B cell (primary cell): ENCODE data around the gene F2R. TPM values are rescaled to one million over a fixed set of nuclear protein-coding genes. Genes with fewer than 3 reads are reported as not detected.

Experiments
- ATAC-seq: fragments of 200-7000 bp; cut with Tn5 transposase; one replicate; pipeline ENCODE4 v1.10.0; 2021; ENCODE audit warnings: low read depth, mild to moderate bottlenecking, moderate number of reproducible peaks, moderate library complexity
- CTCF ChIA-PET: fragments of 350-600 bp; sonication (Branson Sonifier 250); formaldehyde crosslinking; loops from one replicate; lab custom pipeline; 2021; ENCODE audit warnings: antibody characterized with exemption, inconsistent platforms; lab: Charles Lee
- POLR2A ChIA-PET: fragments of 350-600 bp; sonication (Branson Sonifier 250); formaldehyde crosslinking; loops from one replicate; lab custom pipeline; 2021; ENCODE audit warnings: antibody characterized with exemption; lab: Charles Lee
- DNase-seq: peaks from one replicate; pipeline ENCODE4 v3.0.0; 2013
- H2AFZ ChIP-seq: 2 replicates; pipeline ENCODE4 v1.6.1; 2012; ENCODE audit warnings: mild to moderate bottlenecking, low read depth, low read length; ENCODE audit not compliant: insufficient read depth, poor library complexity, severe bottlenecking
- H3K27ac ChIP-seq, 2 donors: 1 replicate in 1 of 2; 2 replicates in 1 of 2; pipeline ENCODE4 v1.5.1; 2012 to 2013; ENCODE audit warnings: low read length in 2 of 2, mild to moderate bottlenecking in 2 of 2, moderate library complexity in 1 of 2
- H3K27me3 ChIP-seq, 4 experiments: fragments of 200-600 bp in 1 of 4; sonication (generic) in 1 of 4; replicated peaks in 1 of 4; 1 replicate in 2 of 4; 2 replicates in 2 of 4; pipeline versions ENCODE4 v1.6.1 to v1.7.0; 2013 to 2016; ENCODE audit warnings: low read length in 3 of 4, mild to moderate bottlenecking in 2 of 4, mixed read lengths in 1 of 4, moderate library complexity in 1 of 4; ENCODE audit not compliant: insufficient read depth in 4 of 4, control insufficient read depth in 3 of 4; ENCODE audit errors: control extremely low read depth in 1 of 4
- H3K36me3 ChIP-seq, 2 experiments: replicated peaks in 1 of 2; 1 replicate in 1 of 2; 2 replicates in 1 of 2; pipeline versions ENCODE4 v1.6.1 to v1.7.1; 2013; ENCODE audit warnings: low read length in 1 of 2; ENCODE audit not compliant: insufficient read depth in 2 of 2, control insufficient read depth in 1 of 2; ENCODE audit errors: control extremely low read depth in 1 of 2, extremely low read depth in 1 of 2
- H3K4me1 ChIP-seq, 2 donors: fragments of 200-600 bp in 1 of 2; sonication (generic) in 1 of 2; 1 replicate in 1 of 2; 2 replicates in 1 of 2; pipeline versions ENCODE4 v1.5.1 to v1.6.1; 2013 to 2017; ENCODE audit warnings: low read length in 2 of 2; ENCODE audit not compliant: control insufficient read depth in 2 of 2, insufficient read depth in 2 of 2
- H3K4me2 ChIP-seq: replicated peaks from 2 replicates; pipeline ENCODE3; 2012; ENCODE audit warnings: mild to moderate bottlenecking, low read depth, low read length; ENCODE audit not compliant: poor library complexity, severe bottlenecking
- H3K4me3 ChIP-seq, 5 experiments: fragments of 200-600 bp in 1 of 5; sonication (generic) in 1 of 5; 1 replicate in 3 of 5; 2 replicates in 2 of 5; pipeline versions ENCODE4 v1.5.1 to v1.7.0; 2011 to 2016; ENCODE audit warnings: low read length in 4 of 5, mild to moderate bottlenecking in 4 of 5, low read depth in 2 of 5, control low read depth in 1 of 5, moderate library complexity in 1 of 5; ENCODE audit not compliant: insufficient read depth in 1 of 5; ENCODE audit errors: control extremely low read depth in 1 of 5, extremely low read depth in 1 of 5
- H3K79me2 ChIP-seq: fragments of 200-600 bp; sonication (generic); one replicate; pipeline ENCODE4 v1.6.0; 2016; ENCODE audit warnings: low read length; ENCODE audit not compliant: control insufficient read depth, insufficient read depth
- H3K9ac ChIP-seq: fragments of 200-600 bp; sonication (generic); 2 replicates; pipeline ENCODE4 v1.6.1; 2017; ENCODE audit warnings: mild to moderate bottlenecking, low read length, moderate library complexity
- H3K9me3 ChIP-seq, 3 donors: one replicate each; pipeline versions ENCODE4 v1.6.1 to v1.7.1; 2013; ENCODE audit warnings: low read length in 2 of 3; ENCODE audit not compliant: control insufficient read depth in 2 of 3, insufficient read depth in 1 of 3; ENCODE audit errors: control extremely low read depth in 1 of 3
- H4K20me1 ChIP-seq: 2 replicates; pipeline ENCODE4 v1.6.0; 2012; ENCODE audit warnings: mild to moderate bottlenecking, low read length; ENCODE audit not compliant: insufficient read depth, control insufficient read depth, poor library complexity, severe bottlenecking
- H3K27ac Mint-ChIP-seq: one replicate; pipeline ENCODE4 v1.8.0; 2021; ENCODE audit warnings: mixed read lengths
- H3K27me3 Mint-ChIP-seq: one replicate; pipeline ENCODE4 v1.8.0; 2021; ENCODE audit warnings: mixed read lengths
- H3K4me1 Mint-ChIP-seq: one replicate; pipeline ENCODE4 v1.8.0; 2021; ENCODE audit warnings: mixed read lengths
- H3K4me3 Mint-ChIP-seq: one replicate; pipeline ENCODE4 v1.8.0; 2021; ENCODE audit warnings: mixed read lengths
- H3K9me3 Mint-ChIP-seq: one replicate; pipeline ENCODE4 v1.8.0; 2022; ENCODE audit warnings: mixed read lengths; ENCODE audit not compliant: insufficient read depth
- EZH2 ChIP-seq: IDR thresholded peaks from 2 replicates; pipeline ENCODE4 v1.6.1; 2012; ENCODE audit warnings: borderline replicate concordance, low read depth, mild to moderate bottlenecking, moderate library complexity, low read length; ENCODE audit not compliant: insufficient read depth, poor library complexity, severe bottlenecking
- WGBS: methylation state at CpG from one replicate; pipeline ENCODE4 v1.1.5; 2013; ENCODE audit warnings: missing lambda C conversion rate; ENCODE audit not compliant: insufficient coverage; 5-methylcytosine and 5-hydroxymethylcytosine counted together
- intact Hi-C: fragments of 100-400 bp; cut with micrococcal nuclease; formaldehyde crosslinking; loops from one replicate; pipeline ENCODE4 v1.10.0; 2022
- polyA plus RNA-seq: library from polyadenylated mRNA; depleted of rRNA; stranded (reverse); fragments of >200 nt; gene quantifications from 2 replicates; pipeline ENCODE4 v1.2.3, GENCODE V29; 2012
- total RNA-seq, 2 donors: library from RNA; stranded (reverse); fragments of 120-200 nt in 1 of 2; gene quantifications; 1 replicate in 1 of 2; 2 replicates in 1 of 2; pipeline versions ENCODE4 v1.2.3 to v1.2.4, GENCODE V29; 2013 to 2022
- TF ChIP-seq, protein P1 (sequence below): fragments of 200-600 bp; IDR thresholded peaks from one replicate; pipeline ENCODE4 v1.8.0; 2022; ENCODE audit warnings: antibody characterized with exemption, mild to moderate bottlenecking

The F2R gene
- total and polyA plus RNA-seq, 2 donors (not counting 1 experiment from before 2014, with no cell fraction given): 0.25 to 1.4 TPM

DNA sequence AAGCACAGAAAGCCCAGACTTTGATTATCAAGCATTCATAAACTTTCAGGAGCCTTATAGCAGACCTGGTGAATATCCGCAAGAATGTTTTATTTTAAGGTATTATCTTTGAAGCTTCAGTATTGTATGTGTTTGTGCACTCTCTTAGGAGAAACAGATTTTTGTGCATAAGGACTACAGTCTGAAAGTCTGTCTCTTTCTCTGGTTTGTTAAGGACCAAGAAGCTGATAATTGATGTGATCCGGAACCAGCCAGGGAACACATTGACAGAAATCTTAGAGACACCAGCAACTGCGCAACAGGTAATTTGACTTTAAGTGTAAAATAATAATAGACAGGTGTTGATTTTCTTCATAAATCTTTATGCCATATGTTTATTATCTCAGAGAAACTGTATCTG, 22.8 kb upstream of the F2R start:
- Mint-ChIP-seq H3K27ac (no peak overlapping the region), H3K27me3 (no peaks in the 10 kb centered on the region), H3K9me3 (no peaks in the 10 kb centered on the region), H3K4me3 (no peak overlapping the region), H3K4me1 (no peaks in the 10 kb centered on the region)
- Histone ChIP-seq H4K20me1 (no peaks in the 10 kb centered on the region), H3K27ac (no peak overlapping the region), H3K4me2 (no peak overlapping the region), H2AFZ (no peak overlapping the region), H3K79me2 (no peaks in the 10 kb centered on the region), H3K9me3 (no peaks in the 10 kb centered on the region), H3K27me3 (no peaks in the 10 kb centered on the region), H3K4me3 (no peak overlapping the region), H3K9ac (no peak overlapping the region), H3K36me3 (peaks cover 3 to 4% of the 10 kb centered on the region in 2 experiments), H3K4me1 (no peaks in the 10 kb centered on the region)
- DNase-seq: no peak
- intact Hi-C loops: no loop called here
- no peak for ATAC-seq
- WGBS: no CpG with 5 or more reads among the region's 3 CpGs
- TF ChIP-seq EZH2: no peak
- TF ChIP-seq, protein P1, sequence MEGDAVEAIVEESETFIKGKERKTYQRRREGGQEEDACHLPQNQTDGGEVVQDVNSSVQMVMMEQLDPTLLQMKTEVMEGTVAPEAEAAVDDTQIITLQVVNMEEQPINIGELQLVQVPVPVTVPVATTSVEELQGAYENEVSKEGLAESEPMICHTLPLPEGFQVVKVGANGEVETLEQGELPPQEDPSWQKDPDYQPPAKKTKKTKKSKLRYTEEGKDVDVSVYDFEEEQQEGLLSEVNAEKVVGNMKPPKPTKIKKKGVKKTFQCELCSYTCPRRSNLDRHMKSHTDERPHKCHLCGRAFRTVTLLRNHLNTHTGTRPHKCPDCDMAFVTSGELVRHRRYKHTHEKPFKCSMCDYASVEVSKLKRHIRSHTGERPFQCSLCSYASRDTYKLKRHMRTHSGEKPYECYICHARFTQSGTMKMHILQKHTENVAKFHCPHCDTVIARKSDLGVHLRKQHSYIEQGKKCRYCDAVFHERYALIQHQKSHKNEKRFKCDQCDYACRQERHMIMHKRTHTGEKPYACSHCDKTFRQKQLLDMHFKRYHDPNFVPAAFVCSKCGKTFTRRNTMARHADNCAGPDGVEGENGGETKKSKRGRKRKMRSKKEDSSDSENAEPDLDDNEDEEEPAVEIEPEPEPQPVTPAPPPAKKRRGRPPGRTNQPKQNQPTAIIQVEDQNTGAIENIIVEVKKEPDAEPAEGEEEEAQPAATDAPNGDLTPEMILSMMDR: no peak
- ChIA-PET POLR2A (no interaction called here), CTCF (no interaction called here)

DNA sequence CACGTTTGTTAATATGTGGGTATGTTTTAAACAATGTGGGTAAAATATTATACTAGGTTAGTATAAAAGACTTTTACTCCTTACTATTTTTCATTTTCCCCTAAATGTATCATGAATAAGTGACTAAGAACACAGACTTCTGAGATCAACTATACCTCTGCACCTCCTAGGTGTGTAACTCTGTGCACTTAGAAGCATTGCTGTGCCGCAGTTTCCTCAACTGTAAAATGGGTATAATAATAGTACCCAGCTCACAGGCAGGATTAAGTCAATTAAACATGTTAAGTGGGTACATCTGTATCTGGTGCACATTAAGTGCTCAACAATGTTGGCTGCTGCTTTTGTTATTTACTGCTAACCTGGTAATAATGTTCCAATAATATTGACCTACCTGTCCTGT, 21.6 kb upstream of the F2R start:
- no peak overlapping the region for H3K27ac Mint-ChIP-seq
- no peak for DNase-seq
- TF ChIP-seq, protein P1: no peak
- no peak for TF ChIP-seq EZH2
- no peaks in the 10 kb centered on the region for H3K27me3 Mint-ChIP-seq
- no peak overlapping the region for H3K27ac ChIP-seq
- ChIA-PET CTCF (no interaction called here), POLR2A (no interaction called here)
- H3K27me3 ChIP-seq: no peaks in the 10 kb centered on the region
- no CpG with 5 or more reads among the region's 2 CpGs for WGBS
- H2AFZ ChIP-seq: no peak overlapping the region
- H3K36me3 ChIP-seq: peaks cover 4% of the 10 kb centered on the region in 2 experiments
- no peaks in the 10 kb centered on the region for H3K4me1 Mint-ChIP-seq
- no peak overlapping the region for H3K4me3 Mint-ChIP-seq
- intact Hi-C loops: no loop called here
- H3K4me3 ChIP-seq: no peak overlapping the region
- no peaks in the 10 kb centered on the region for H3K4me1 ChIP-seq
- no peaks in the 10 kb centered on the region for H3K79me2 ChIP-seq
- no peak for ATAC-seq
- no peak overlapping the region for H3K9ac ChIP-seq
- H3K4me2 ChIP-seq: no peak overlapping the region
- H3K9me3 Mint-ChIP-seq: no peaks in the 10 kb centered on the region
- H4K20me1 ChIP-seq: no peaks in the 10 kb centered on the region
- H3K9me3 ChIP-seq: no peaks in the 10 kb centered on the region
